IMR-90 (cell line): ENCODE results near the gene RGS3. TPM values are rescaled to one million over a fixed set of nuclear protein-coding genes. Genes with fewer than 3 reads are reported as not detected.

Experiments
- ATAC-seq: fragments of 200-7000 bp; cut with Tn5 transposase; 2 replicates; pipeline ENCODE4 v1.9.1; 2020; ENCODE audit warnings: low read depth, mild to moderate bottlenecking, moderate library complexity
- BruUV-seq: library from RNA; stranded (reverse); fragments of 400-500 nt; replicated peaks from 2 replicates; lab custom pipeline; 2021; lab: Mats Ljungman, UMichigan
- CTCF ChIA-PET: fragments of 300-600 bp; formaldehyde crosslinking; extraction: SDS; loops from one replicate; lab custom pipeline; 2021; ENCODE audit warnings: antibody characterized with exemption; lab: Yijun Ruan, JAX
- POLR2A ChIA-PET: fragments of 300-600 bp; sonication (Branson Sonifier 250); formaldehyde crosslinking; loops from one replicate; lab custom pipeline; 2022; ENCODE audit warnings: antibody characterized with exemption; ENCODE audit not compliant: unreplicated experiment; lab: Charles Lee
- DNase-seq: peaks from one replicate; pipeline ENCODE4 v3.0.0; 2013
- H2AFZ ChIP-seq: replicated peaks from 2 replicates; pipeline ENCODE3; 2013; ENCODE audit warnings: low read length, mild to moderate bottlenecking; ENCODE audit not compliant: poor library complexity
- H2AK5ac ChIP-seq: 2 replicates; pipeline ENCODE4 v1.6.1; 2013; ENCODE audit warnings: low read depth, low read length, inconsistent platforms
- H2AK9ac ChIP-seq: replicated peaks from 2 replicates; pipeline ENCODE3; 2013; ENCODE audit warnings: mild to moderate bottlenecking, low read depth, low read length, moderate library complexity; ENCODE audit not compliant: poor library complexity
- H2BK120ac ChIP-seq: 2 replicates; pipeline ENCODE4 v1.6.1; 2013; ENCODE audit warnings: low read depth, low read length, inconsistent platforms
- H2BK15ac ChIP-seq: 3 replicates; pipeline ENCODE4 v1.6.1; 2013; ENCODE audit warnings: low read depth, low read length, inconsistent platforms
- H2BK20ac ChIP-seq: 2 replicates; pipeline ENCODE4 v1.6.1; 2013; ENCODE audit warnings: low read depth, mild to moderate bottlenecking, inconsistent platforms, low read length, moderate library complexity
- H2BK5ac ChIP-seq: 2 replicates; pipeline ENCODE4 v1.6.1; 2013; ENCODE audit warnings: mild to moderate bottlenecking, low read depth, low read length, inconsistent platforms; ENCODE audit not compliant: poor library complexity, severe bottlenecking
- H3K14ac ChIP-seq: replicated peaks from 2 replicates; pipeline ENCODE4 v1.6.1; 2013; ENCODE audit warnings: low read depth, low read length, inconsistent platforms
- H3K18ac ChIP-seq: 2 replicates; pipeline ENCODE4 v1.6.1; 2013; ENCODE audit warnings: low read depth, low read length, control low read depth
- H3K23ac ChIP-seq: 2 replicates; pipeline ENCODE4 v1.6.1; 2013; ENCODE audit warnings: low read depth, low read length, inconsistent platforms
- H3K27ac ChIP-seq: 2 replicates; pipeline ENCODE4 v1.5.1; 2013; ENCODE audit warnings: mild to moderate bottlenecking, control low read depth, low read length; ENCODE audit not compliant: insufficient read depth
- H3K27me3 ChIP-seq: 2 replicates; pipeline ENCODE4 v1.6.1; 2013; ENCODE audit warnings: low read length; ENCODE audit not compliant: control insufficient read depth, insufficient read depth
- H3K36me3 ChIP-seq: 2 replicates; pipeline ENCODE4 v1.6.1; 2013; ENCODE audit warnings: low read length, mixed read lengths; ENCODE audit not compliant: control insufficient read depth, insufficient read depth
- H3K4ac ChIP-seq: 2 replicates; pipeline ENCODE4 v1.6.1; 2013; ENCODE audit warnings: low read depth, low read length, inconsistent platforms
- H3K4me1 ChIP-seq: 2 replicates; pipeline ENCODE4 v1.6.1; 2013; ENCODE audit warnings: low read length, mixed read lengths; ENCODE audit not compliant: control insufficient read depth, insufficient read depth
- H3K4me2 ChIP-seq: 2 replicates; pipeline ENCODE4 v1.6.1; 2013; ENCODE audit warnings: low read depth, mild to moderate bottlenecking, control low read depth, low read length, moderate library complexity
- H3K4me3 ChIP-seq: 2 replicates; pipeline ENCODE4 v1.5.1; 2013; ENCODE audit warnings: low read depth, mild to moderate bottlenecking, control low read depth, low read length, moderate library complexity; ENCODE audit not compliant: insufficient read depth
- H3K56ac ChIP-seq: 2 replicates; pipeline ENCODE4 v1.6.1; 2013; ENCODE audit warnings: low read length, inconsistent platforms; ENCODE audit not compliant: insufficient read depth; ENCODE audit errors: extremely low read depth
- H3K79me1 ChIP-seq, 2 experiments: 2 replicates each; pipeline ENCODE4 v1.6.1; 2013; ENCODE audit warnings: low read length in 2 of 2, inconsistent platforms in 1 of 2, low read depth in 1 of 2
- H3K9ac ChIP-seq: 2 replicates; pipeline ENCODE4 v1.6.1; 2013; ENCODE audit warnings: low read depth, low read length, control low read depth
- H3K9me1 ChIP-seq: 2 replicates; pipeline ENCODE4 v1.6.1; 2013; ENCODE audit warnings: low read length, inconsistent platforms; ENCODE audit not compliant: insufficient read depth
- H3K9me3 ChIP-seq: 2 replicates; pipeline ENCODE4 v1.6.1; 2013; ENCODE audit warnings: low read length; ENCODE audit not compliant: control insufficient read depth, insufficient read depth
- H4K20me1 ChIP-seq: 2 replicates; pipeline ENCODE4 v1.6.1; 2013; ENCODE audit warnings: low read length, inconsistent platforms; ENCODE audit not compliant: insufficient read depth
- H4K5ac ChIP-seq: 2 replicates; pipeline ENCODE4 v1.6.1; 2013; ENCODE audit warnings: mild to moderate bottlenecking, low read depth, low read length, control low read depth
- H4K8ac ChIP-seq, 2 experiments: 2 replicates each; pipeline ENCODE4 v1.6.1; 2013; ENCODE audit warnings: low read depth in 2 of 2, low read length in 2 of 2, control low read depth in 1 of 2, inconsistent platforms in 1 of 2
- H4K91ac ChIP-seq: 2 replicates; pipeline ENCODE4 v1.6.1; 2013; ENCODE audit warnings: low read depth, low read length, inconsistent platforms; ENCODE audit not compliant: insufficient read depth
- BHLHE40 ChIP-seq: fragments of 150-350 bp; IDR thresholded peaks from 2 replicates; pipeline ENCODE4 v1.6.1; 2016; ENCODE audit warnings: mild to moderate bottlenecking, low read depth, low read length
- CEBPB ChIP-seq: IDR thresholded peaks from 2 replicates; pipeline ENCODE4 v1.6.1; 2012; ENCODE audit warnings: low read depth, low read length, improper control_type of control experiment
- CHD1 ChIP-seq: IDR thresholded peaks from 2 replicates; pipeline ENCODE4 v1.6.1; 2012; ENCODE audit warnings: low read depth, low read length, improper control_type of control experiment
- FOS ChIP-seq: fragments of 150-350 bp; IDR thresholded peaks from 2 replicates; pipeline ENCODE4 v1.6.1; 2016; ENCODE audit warnings: low read depth, low read length
- MAFK ChIP-seq: IDR thresholded peaks from 2 replicates; pipeline ENCODE4 v1.6.1; 2012; ENCODE audit warnings: low read depth, low read length, improper control_type of control experiment
- MAZ ChIP-seq: IDR thresholded peaks from 2 replicates; pipeline ENCODE4 v1.6.1; 2012; ENCODE audit warnings: low read depth, mild to moderate bottlenecking, low read length, improper control_type of control experiment, moderate library complexity, borderline replicate concordance
- NFE2L2 ChIP-seq: fragments of 150-350 bp; IDR thresholded peaks from 2 replicates; pipeline ENCODE4 v1.6.1; 2016; ENCODE audit warnings: low read depth, mild to moderate bottlenecking, low read length
- RAD21 ChIP-seq: IDR thresholded peaks from 2 replicates; pipeline ENCODE4 v1.6.1; 2012; ENCODE audit warnings: low read length, improper control_type of control experiment
- RCOR1 ChIP-seq: IDR thresholded peaks from 2 replicates; pipeline ENCODE4 v1.6.1; 2012; ENCODE audit warnings: mild to moderate bottlenecking, low read length, improper control_type of control experiment; ENCODE audit not compliant: insufficient replicate concordance
- RFX5 ChIP-seq: IDR thresholded peaks from 2 replicates; pipeline ENCODE4 v1.8.0; 2012; ENCODE audit warnings: low read depth, mild to moderate bottlenecking, low read length, moderate library complexity
- WGBS, 2 experiments: methylation state at CpG; one replicate each; pipeline versions ENCODE4 v1.1.5 to v1.1.7; 2013; ENCODE audit warnings: missing lambda C conversion rate in 2 of 2; ENCODE audit not compliant: insufficient read length in 1 of 2; ENCODE audit errors: extremely low coverage in 2 of 2; 5-methylcytosine and 5-hydroxymethylcytosine counted together
- dilution Hi-C: fragments of 300-500 bp; cut with HindIII; formaldehyde crosslinking; loops from one replicate; pipeline ENCODE4 v1.14.3; 2018; ENCODE audit warnings: low sequenced_read_pairs; ENCODE audit not compliant: unreplicated experiment
- in situ Hi-C: fragments of 300-500 bp; cut with MboI; formaldehyde crosslinking; loops from 3 replicates; pipeline ENCODE4 v1.14.3; 2019; ENCODE audit warnings: low sequenced_read_pairs, inconsistent platforms, mixed read lengths
- intact Hi-C: fragments of 100-400 bp; cut with micrococcal nuclease; formaldehyde crosslinking; loops from 2 replicates; pipeline ENCODE4 v1.10.0; 2022
- polyA plus RNA-seq, 3 experiments: library from polyadenylated mRNA; depleted of rRNA; stranded (reverse); fragments of >200 nt; gene quantifications; 2 replicates each; pipeline ENCODE4 v1.2.3, GENCODE V29; 2012; ENCODE audit warnings: low replicate concordance in 1 of 3
- total RNA-seq: library from RNA; depleted of rRNA; stranded (reverse); fragments of >200 nt; gene quantifications from 2 replicates; pipeline ENCODE4 v1.2.3, GENCODE V29; 2012
- TF ChIP-seq, protein P1 (sequence below): fragments of 150-350 bp; IDR thresholded peaks from 2 replicates; pipeline ENCODE4 v1.6.1; 2016; ENCODE audit warnings: low read depth, mild to moderate bottlenecking, low read length, moderate library complexity, borderline replicate concordance
- TF ChIP-seq, protein P2 (sequence below): fragments of 150-350 bp; IDR thresholded peaks from 2 replicates; pipeline ENCODE4 v1.6.1; 2017; ENCODE audit warnings: mild to moderate bottlenecking, antibody characterized with exemption, low read length, low read depth

Gene RGS3
- total and polyA plus RNA-seq, 2 of the 4 experiments (the other 2 are of a cell fraction) = 51.8 to 65.6 TPM

DNA sequence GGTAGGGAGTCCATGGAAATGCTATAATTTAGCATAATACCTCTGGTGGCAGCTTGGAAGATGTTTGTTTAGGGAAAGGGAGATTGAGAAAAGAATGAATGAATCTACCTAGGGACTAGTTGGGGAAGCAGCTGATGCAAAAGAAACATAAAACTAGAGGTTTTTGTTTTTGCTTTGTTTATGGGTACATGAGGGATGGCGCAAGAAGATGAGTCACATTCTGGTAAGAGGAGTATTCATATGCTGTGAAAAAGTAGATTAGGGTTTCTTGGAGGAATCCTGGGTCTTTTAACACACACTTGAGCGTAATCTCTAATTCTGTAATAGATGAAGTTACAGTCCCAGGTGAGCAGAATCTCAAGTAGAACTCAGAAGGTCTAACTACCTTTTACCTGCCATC lies 35.9 kb upstream of the RGS3 start:
- H3K4me2 ChIP-seq = no peak overlapping the region
- no peak for TF ChIP-seq MAZ
- no peak for TF ChIP-seq NFE2L2
- peak; percentile 87 for TF ChIP-seq CEBPB
- TF ChIP-seq FOS = peak; percentile 53; the same call in 1 of the 2 replicates
- no peak for TF ChIP-seq RAD21
- TF ChIP-seq RCOR1 = no peak
- no peak for TF ChIP-seq MAFK
- TF ChIP-seq, protein P1, sequence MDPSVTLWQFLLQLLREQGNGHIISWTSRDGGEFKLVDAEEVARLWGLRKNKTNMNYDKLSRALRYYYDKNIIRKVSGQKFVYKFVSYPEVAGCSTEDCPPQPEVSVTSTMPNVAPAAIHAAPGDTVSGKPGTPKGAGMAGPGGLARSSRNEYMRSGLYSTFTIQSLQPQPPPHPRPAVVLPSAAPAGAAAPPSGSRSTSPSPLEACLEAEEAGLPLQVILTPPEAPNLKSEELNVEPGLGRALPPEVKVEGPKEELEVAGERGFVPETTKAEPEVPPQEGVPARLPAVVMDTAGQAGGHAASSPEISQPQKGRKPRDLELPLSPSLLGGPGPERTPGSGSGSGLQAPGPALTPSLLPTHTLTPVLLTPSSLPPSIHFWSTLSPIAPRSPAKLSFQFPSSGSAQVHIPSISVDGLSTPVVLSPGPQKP = no peak
- TF ChIP-seq, protein P2, sequence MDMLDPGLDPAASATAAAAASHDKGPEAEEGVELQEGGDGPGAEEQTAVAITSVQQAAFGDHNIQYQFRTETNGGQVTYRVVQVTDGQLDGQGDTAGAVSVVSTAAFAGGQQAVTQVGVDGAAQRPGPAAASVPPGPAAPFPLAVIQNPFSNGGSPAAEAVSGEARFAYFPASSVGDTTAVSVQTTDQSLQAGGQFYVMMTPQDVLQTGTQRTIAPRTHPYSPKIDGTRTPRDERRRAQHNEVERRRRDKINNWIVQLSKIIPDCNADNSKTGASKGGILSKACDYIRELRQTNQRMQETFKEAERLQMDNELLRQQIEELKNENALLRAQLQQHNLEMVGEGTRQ = no peak
- TF ChIP-seq CHD1 = no peak
- TF ChIP-seq RFX5 = no peak
- TF ChIP-seq BHLHE40 = no peak
- 100% methylated on average over 1 of the region's 2 CpGs; no CpG with 5 or more reads in 1 of the 2 experiments for WGBS, 2 experiments
- peaks cover 52% of the 10 kb centered on the region for H3K27me3 ChIP-seq
- H3K9me1 ChIP-seq = no peaks in the 10 kb centered on the region
- H3K4me3 ChIP-seq = no peak overlapping the region
- no peak overlapping the region for H2AK5ac ChIP-seq
- no peak overlapping the region for H4K91ac ChIP-seq
- intact Hi-C loops (no loop called here), in situ Hi-C loops (loop anchor here (10.0 kb wide), 1 partner anchor 237 kb away; no protein-coding TSS in a partner anchor), dilution Hi-C loops (no loop called here)
- DNase-seq (peak; percentile 49), ATAC-seq (peak; percentile 57; the same call in 1 of the 2 replicates)
- H4K20me1 ChIP-seq = no peaks in the 10 kb centered on the region
- no peak overlapping the region for H2AFZ ChIP-seq
- H2BK120ac ChIP-seq = no peak overlapping the region
- no peaks in the 10 kb centered on the region for H3K9me3 ChIP-seq
- H3K27ac ChIP-seq = no peak overlapping the region
- no TSS peak for BruUV-seq
- no peak overlapping the region for H3K18ac ChIP-seq
- no peak overlapping the region for H2AK9ac ChIP-seq
- no peak overlapping the region for H3K4ac ChIP-seq
- H2BK20ac ChIP-seq = no peak overlapping the region
- CTCF ChIA-PET = no interaction called here
- no peaks in the 10 kb centered on the region for H3K36me3 ChIP-seq
- no peak overlapping the region for H4K8ac ChIP-seq
- no peak overlapping the region for H3K23ac ChIP-seq
- no peak overlapping the region for H2BK15ac ChIP-seq
- H2BK5ac ChIP-seq = no peak overlapping the region
- H3K56ac ChIP-seq = no peak overlapping the region
- H3K4me1 ChIP-seq = no peaks in the 10 kb centered on the region
- no peak overlapping the region for H3K14ac ChIP-seq
- no peak overlapping the region for H3K9ac ChIP-seq
- POLR2A ChIA-PET = no interaction called here
- H3K79me1 ChIP-seq = no peaks in the 10 kb centered on the region
- H4K5ac ChIP-seq = no peak overlapping the region
